DMS153 treated with DMSO at 0.1 percent for 48 hours (cell line): Measurements from ENCODE around the gene CYP27C1.
"Not testable (repeated sequence)": the region's sequence is repeated elsewhere in the genome, so short reads cannot be mapped to it uniquely, and the experiment has no call there.

ENCODE experiments used
- DNase-seq: peaks from one replicate; lab custom pipeline; 2025; ENCODE audit not compliant: unreplicated experiment; lab: John Stamatoyannopoulos, UW

CYP27C1 gene, protein sequence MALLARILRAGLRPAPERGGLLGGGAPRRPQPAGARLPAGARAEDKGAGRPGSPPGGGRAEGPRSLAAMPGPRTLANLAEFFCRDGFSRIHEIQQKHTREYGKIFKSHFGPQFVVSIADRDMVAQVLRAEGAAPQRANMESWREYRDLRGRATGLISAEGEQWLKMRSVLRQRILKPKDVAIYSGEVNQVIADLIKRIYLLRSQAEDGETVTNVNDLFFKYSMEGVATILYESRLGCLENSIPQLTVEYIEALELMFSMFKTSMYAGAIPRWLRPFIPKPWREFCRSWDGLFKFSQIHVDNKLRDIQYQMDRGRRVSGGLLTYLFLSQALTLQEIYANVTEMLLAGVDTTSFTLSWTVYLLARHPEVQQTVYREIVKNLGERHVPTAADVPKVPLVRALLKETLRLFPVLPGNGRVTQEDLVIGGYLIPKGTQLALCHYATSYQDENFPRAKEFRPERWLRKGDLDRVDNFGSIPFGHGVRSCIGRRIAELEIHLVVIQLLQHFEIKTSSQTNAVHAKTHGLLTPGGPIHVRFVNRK

DNA sequence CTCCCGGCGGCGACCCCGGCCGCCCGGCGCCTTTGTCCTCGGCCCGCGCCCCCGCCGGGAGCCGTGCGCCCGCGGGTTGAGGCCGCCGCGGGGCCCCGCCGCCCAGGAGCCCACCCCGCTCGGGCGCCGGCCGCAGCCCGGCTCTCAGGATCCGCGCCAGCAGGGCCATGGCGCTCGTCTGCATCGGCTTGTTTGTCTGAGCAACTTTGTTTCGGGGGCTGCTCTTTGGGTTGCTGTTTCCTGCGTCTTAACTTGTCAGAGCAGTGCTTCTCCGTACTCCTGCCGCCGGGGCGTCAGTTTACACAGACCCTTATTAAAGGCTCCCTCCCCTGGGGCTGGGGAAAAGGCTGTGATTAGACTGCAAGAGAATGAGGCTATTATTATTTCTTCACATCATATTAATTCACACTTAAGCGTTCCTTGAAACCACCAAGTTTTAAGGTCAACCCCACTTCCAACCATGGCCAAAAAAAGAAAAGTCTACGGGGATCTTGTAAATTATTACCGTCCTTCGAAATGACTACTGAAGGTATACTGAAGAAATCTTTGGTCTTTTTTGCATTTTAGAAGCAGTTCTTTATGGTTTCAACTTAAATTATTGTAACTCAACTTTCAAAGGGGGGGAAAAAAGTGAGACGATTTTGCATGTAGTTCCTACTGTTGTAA is at the start of gene CYP27C1:
TSS of gene CYP27C1 (minus strand) at position 198 of the 666 bp plus-strand sequence. CDS start at position 169, 29 bp downstream.
- no peak for DNase-seq

DNA sequence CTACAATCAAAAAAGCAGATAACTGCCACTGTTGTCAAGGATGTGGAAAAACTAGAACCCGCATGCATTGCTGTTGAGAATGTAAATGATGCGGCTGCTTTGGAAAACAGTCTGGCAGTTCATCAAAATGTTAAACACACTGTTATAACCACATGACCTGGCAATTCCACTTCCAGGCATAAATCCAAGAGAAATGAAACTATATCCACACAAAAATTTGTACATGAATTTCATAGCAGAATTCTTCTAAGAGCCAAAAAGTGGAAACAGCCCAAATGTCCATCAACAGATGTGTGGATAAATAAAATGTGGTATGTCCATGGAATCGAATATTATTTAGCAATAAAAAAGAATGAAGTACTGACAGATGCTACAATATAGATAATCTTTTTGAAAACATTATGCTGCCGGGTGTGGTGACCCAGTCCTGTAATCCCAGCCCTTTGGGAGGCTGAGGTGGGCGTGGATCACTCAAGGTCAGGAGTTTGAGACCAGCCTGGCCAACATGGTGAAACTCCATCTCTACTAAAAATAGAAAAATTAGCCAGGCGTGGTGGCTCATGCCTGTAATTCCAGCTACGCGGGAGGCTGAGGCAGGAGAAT is 41.8 kb upstream of the CYP27C1 start:
- DNase-seq, result no peak

- DNase-seq, result no peak
Measured at GRCh38 chr2:127259355-127259754, 39.3 kb upstream of the CYP27C1 start.

DNA sequence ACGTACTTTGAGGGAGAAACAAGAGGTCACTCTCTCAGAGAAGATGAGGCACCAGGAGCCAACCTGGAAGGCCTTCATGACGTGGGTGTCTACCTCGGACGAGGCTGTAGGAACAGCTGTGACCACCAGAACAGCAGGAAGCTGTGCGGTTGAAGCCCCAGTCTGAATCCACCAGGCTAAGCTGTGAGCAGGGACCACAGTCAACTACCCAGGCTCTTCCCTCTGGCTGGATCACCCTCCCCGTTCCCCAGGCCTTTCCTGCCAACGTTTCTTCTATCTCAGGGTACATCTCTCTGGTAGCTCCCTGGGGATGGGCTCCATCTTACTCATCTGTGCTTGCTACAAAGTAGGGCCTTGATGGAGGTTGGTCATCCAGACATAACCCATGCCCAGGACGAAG is 36.8 kb upstream of the CYP27C1 start:
- DNase-seq, result no peak

DNA sequence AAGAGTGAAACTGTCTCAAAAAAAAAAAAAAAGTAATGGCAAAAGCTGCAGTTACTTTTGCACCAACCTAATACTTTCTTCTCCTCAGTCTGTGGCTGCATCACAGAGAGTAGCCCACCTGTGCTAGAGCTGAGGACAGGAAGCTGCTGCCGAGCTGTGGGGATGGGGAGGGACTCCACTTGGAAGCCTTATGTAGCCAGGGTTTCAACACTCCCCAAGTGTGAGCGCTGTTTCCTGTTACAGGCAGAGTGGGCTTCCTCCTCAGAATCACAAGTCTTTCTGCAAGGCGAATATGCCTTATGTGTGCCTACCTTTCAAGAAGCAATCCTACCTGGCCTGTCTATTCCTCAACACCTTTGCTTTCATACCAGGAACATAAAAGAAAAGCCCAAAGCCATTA is 36.3 kb upstream of the CYP27C1 start:
- DNase-seq, result no peak

- DNase-seq, result no peak
Measured at GRCh38 chr2:127255721-127256120, 35.6 kb upstream of the CYP27C1 start.

DNA sequence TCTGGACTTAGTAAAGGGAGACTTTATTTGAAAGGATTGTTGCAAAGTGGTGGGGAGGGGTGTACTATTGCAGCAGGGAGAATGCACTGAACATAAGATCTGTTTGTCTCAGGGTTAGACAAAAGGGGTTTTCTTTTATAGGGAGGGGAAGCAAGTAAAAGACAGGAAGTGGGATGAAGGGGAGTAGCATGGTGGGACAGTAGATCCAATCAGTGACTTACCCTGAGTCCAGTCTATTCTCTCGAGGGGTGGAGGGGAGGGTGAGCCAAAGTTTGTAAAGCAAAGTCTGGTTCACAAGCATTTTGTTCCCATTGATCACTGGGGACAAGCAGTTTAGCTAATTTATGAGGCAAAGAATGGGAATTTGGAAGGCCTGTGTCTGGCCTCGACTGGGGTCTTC is 35.0 kb upstream of the CYP27C1 start:
- no peak for DNase-seq

DNA sequence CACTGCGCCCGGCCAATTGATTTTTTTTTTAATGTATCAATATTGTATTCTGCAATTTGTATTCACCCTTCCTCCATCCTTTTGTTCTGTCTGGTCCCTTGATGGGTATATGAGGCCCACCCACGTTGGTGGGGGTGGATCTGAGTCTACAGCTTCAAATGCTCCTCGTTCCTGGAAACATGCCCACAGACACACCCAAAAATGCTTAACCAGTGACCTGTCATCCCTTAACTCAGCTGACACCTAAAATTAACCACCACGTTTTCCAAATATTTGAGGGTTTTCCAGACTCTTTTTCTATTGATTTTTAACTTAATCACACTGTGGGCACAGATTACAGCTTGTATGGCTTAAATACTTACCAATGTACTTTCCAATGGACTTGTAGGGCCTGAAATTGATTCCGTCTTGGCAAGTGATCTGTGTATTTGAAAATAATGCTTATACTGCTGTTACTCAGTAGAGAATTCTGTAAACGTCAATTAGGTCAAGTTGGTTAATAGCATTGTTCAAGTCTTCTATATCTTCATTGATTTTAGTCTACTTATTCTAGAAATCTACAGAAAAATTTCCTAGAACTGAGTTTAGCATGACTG is 34.4 kb upstream of the CYP27C1 start:
- no peak for DNase-seq

- not testable (repeated sequence) for DNase-seq
Measured at GRCh38 chr2:127241184-127241583, 21.1 kb upstream of the CYP27C1 start.

GRCh38 chr2:127239395-127239794 is 19.3 kb upstream of the CYP27C1 start:
- no peak for DNase-seq

DNA sequence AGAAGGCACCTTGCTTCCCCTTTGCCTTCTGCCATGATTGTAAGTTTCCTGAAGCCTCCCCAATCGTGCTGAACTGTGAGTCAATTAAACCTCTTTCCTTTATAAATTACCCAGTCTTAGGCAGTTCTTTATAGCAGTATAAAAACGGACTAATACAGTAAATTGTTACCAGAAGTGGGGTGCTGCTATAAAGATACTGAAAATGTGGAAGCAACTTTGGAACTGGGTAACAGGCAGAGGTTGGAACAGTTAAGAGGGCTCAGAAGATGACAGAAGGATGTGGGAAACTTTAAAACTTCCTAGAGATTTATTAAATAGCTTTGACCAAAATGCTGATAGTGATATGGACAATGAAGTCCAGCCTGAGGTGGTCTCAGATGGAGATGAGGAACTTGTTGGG is 17.7 kb upstream of the CYP27C1 start:
- DNase-seq, result not testable (repeated sequence)

DNA sequence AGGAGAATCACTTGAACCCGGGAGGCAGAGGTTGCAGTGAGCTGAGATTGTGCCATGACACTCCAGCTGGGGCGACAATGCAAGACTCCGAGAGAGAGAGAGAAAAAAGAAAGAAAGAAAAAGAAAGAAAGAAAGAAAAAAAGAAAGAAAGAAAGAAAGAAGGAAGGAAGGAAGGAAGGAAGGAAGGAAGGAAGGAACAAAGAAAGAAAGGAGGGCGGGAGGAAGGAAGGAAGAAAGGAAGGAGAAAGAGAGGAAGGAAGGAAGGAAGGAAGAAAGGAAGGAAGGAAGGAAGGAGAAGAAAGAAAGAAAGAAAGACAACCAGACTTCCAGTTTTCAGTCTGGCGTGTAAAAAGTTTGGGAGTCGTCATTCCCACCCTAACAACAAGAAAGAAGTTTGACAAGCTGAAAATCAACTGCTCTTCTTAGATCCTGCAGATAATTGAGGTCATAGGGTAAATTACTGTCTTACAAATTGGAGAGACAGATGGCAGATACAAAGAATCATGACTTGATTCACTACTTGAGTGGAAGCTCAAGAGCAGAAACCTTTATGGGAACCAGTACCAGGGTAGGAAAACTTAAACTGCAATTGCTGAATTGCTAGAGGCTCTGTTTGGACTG is 15.1 kb upstream of the CYP27C1 start:
- no peak for DNase-seq

DNA sequence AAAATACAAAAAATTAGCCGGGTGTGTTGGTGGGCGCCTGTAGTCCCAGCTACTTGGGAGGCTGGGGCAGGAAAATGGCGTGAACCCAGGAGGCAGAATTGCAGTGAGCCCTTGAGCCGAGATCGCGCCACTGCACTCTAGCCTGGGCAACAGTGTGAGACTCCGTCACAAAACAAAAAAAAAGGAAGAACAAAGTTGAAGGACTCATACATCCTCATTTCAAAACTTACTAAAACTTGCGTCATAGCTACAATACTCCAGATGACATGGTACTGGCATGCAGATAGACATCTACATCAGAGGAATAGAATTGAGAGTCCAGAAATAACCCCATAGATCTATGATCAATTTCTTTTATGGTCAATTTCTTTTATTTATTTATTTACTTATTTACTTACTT is 13.6 kb upstream of the CYP27C1 start:
- no peak for DNase-seq

GRCh38 chr2:127231130-127231865 is 11.2 kb upstream of the CYP27C1 start:
- DNase-seq, result no peak

DNA sequence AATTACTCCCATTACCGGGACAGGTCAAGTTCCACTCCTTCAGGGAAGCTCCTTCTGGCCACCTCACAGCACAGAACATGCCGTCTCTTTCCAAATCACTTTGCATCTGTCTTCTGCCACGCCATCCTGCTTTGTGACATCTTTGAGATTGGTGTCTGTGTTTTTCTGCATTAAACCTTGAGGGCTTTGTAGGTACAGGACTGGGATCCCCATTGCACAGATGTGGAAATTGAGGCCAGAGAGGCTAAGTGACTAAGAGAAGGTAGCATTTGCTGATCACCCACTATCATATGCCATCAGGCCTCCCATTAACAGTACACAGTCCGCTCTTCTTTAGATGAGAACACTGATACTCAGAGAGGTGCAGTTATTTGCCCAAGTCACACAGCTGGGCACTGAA is 9.5 kb upstream of the CYP27C1 start:
- no peak for DNase-seq

DNA sequence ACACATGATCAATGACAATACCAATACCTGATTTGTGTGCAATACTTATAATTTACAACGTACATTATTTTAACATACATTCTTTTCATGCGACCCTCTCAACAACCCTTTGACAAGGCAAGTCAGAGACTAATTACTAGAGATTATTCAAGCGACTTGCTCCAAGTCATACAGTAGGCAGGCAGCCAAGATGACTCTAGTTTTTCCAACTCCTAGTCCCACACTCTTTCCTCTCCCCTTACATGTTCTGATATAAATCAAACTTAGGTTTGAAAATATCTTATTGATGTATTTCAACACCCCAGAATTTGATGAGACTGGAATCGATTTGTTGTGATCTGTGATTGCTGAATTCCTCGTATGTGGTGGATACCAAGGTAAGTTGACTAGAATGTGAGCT is 8.0 kb upstream of the CYP27C1 start:
- DNase-seq, result no peak

GRCh38 chr2:127227264-127227660 is 7.2 kb upstream of the CYP27C1 start:
- not testable (repeated sequence) for DNase-seq

DNA sequence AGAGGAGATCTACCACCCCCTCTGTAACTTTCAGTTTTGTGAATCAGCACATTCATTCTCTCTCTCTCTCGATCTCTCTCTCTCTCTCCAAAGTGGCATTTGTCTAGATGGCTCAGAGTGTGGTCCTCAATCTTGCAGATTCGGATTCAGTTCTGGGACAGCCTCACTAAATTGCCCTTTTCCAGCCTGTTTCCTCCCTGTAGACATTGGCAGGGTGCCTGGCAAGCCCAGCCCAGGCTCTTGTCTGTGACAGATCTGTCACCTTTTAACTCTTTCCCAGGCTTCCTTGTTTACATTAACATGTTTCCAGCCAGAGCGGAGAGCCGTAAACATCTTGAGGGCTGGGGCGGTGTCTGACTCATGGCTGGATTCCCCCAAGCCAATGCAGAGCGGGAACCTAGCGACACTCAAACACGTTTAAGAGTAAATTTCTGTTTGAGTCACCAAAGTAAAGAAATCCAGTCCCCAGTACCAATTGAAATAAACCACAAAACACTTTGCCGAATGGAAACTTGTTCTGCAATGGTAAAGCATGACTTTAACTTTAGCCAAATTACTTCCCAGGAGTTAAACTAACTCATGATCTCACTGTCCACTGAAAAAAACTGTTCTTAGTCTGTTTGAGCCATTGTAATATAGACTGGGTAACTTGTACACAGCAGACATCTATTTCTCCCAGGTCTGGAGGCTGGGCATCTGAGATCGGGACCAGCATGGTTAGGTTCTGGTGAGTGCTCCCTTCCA is 6.6 kb upstream of the CYP27C1 start:
- peak; percentile 19 for DNase-seq

DNA sequence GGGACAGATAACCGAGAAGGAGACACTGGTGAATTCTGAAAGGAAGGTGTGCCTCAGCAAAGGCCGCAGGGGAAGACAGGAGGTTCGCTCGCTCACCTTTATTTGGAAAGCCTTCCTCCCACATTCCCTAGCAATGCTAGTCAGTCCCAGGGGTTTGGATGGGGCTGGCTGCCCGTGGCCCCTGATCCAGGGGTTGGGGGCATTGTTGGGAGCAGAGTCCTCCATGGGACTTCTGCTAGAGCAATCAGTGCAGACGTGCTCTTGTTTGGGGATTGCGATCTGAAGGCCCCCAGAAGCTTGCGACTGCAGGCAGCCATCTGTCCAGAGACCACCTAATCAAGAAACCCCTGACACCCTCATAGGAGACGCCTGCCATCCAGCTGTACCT is 6.0 kb upstream of the CYP27C1 start:
- no peak for DNase-seq
